ENCODE data around the gene ZNF211.

ZNF211 gene

DNA sequence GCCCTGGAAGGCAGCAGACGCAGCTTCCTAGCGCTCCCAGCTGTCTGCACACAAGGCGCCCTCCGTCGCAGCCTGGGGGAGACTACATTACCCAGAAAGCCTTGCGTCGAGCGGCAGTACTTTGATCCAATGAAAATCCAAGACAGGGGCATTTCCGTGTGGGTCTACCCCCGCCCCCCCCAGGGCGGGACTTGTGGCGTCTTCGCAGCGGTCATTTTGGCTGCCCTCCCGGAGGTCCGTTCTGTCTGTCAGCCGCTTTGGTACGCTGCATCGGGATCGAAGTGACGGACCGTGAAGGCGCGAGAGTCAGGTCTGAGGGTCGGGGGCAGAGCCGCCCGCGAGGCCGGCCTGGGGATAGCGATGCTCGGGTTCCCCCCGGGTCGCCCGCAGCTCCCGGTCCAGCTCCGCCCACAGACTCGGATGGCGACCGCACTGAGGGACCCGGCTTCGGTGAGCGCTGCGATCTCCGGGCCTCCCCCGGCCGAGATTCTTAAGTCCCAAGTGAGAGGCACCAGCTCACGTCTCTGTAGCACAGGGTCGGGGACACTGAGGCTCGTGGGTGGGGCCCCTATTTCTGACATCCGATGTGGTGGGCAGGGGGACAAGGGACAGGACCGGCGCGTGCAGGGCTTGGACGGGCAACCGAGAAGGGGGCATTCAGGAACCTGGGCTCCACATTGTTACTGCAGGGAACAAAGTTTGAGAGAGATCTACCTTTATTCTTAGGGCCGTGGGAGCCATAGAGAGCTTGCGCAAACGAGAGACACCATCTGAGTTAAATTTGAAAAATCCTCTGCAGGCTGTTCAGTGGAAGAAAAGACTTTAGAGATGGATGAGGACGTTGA lies at the start of gene ZNF211:
TSS of gene ZNF211 (plus strand) at position 182 of the 845 bp plus-strand sequence. CDS start at position 361, 179 bp downstream.
- peak; percentile 54 to 96 (median 89) for DNase-seq

DNA sequence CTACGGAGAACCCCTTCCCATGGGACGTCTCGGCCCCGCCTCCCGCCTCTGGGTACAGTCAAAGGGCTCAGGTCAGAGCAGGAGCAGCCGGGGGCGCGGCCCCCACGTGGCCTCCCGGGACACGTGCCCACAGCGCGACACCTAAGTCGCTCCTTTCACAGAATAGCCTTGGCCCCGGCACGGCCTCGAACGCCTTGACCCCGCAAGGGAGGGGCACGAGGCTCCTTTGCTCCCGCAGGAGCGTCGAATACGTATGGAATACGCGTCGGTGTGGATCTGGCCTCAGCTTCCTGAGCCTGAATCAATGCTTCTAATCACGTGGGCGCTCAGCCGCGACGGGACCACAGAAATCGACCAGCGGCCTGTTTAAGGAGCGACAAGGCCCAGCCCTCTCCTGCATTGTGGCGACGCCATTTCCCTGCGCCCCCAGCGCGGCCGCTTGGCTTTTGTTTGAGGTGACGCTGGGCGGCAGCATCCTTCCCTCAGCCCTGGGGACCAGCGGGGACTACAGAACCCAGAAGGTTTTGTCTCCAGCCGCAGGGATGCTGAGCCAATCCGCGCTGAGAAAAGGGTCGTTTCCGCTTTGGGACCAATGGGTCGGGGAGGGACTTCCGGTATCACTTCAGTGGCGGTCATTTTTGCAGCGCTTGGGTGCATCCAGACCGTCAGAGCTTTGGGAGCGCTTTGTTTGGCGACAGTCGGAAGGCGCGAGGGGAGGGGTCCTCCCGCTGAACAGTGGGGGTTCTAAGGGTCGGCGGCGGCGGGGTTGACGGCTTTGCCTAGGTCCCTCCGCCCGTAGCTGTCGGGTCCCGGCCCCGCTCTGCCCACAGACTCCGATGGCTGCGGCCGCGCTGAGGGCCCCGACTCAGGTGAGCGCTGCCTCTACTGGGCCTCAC lies 49.2 kb upstream of the ZNF211 start, which contains the start of gene ZIK1:
TSS of gene ZIK1 (plus strand) at position 625 of the 896 bp plus-strand sequence. CDS start at position 837, 212 bp downstream.
- peak; percentile 47 to 98 (median 91) for DNase-seq

GRCh38 chr19:57587529-57587928 lies 45.4 kb upstream of the ZNF211 start:
- DNase-seq: no peak

DNA sequence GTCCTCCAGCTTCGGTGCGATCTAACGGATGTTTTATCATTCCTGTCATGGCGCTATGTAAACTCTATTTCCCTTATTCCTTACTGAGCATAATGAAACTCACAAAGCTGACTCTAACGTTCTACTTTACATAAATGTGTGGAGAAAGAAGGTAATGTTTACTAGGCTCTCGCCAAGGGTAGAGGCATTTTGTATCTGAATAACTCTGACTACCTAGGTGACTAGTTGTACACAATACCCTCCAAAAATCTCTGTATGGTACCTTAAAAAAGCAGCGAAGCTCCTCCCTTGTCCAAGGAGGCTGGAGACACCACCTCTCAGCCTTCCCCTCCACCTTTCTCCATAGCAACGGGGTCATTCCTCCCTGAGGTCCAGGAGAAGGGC lies 33.6 kb upstream of the ZNF211 start:
- no peak for DNase-seq

GRCh38 chr19:57599761-57600383 lies 33.1 kb upstream of the ZNF211 start, which contains the start of gene ZNF530:
Gene ZNF530, plus strand, starts transcription at chr19:57599885. Its CDS starts 4,461 bp downstream, at chr19:57604346.
- DNase-seq: peak; percentile 25 to 97 (median 84)

GRCh38 chr19:57606931-57607330 lies 26.0 kb upstream of the ZNF211 start:
- DNase-seq: no peak

- no peak for DNase-seq
Measured at GRCh38 chr19:57611113-57611512, 21.9 kb upstream of the ZNF211 start.

GRCh38 chr19:57613941-57614743 lies 18.8 kb upstream of the ZNF211 start, which contains the start of gene ZNF134:
Gene ZNF134, plus strand, starts transcription at chr19:57614242. Its CDS starts 5,227 bp downstream, at chr19:57619469.
- peak in 55 of 56 donors; percentile 17 to 94 (median 79) for DNase-seq

- DNase-seq: no peak
Measured at GRCh38 chr19:57615346-57615745, 17.6 kb upstream of the ZNF211 start.

DNA sequence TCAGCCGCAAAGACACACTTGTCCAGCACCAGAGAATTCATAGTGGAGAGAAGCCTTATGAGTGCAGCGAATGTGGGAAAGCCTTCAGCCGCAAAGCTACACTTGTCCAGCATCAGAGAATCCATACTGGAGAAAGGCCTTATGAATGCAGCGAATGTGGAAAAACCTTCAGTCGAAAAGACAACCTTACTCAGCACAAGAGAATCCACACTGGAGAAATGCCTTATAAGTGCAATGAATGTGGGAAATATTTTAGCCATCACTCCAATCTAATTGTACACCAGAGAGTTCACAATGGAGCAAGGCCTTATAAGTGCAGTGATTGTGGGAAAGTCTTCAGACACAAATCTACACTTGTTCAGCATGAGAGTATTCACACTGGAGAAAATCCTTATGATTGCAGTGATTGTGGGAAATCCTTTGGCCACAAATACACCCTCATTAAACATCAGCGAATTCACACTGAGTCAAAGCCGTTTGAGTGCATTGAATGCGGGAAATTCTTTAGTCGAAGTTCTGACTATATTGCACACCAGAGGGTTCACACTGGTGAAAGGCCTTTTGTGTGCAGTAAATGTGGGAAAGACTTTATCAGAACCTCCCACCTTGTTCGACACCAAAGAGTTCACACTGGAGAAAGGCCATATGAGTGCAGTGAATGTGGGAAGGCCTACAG lies 12.2 kb upstream of the ZNF211 start:
- no peak for DNase-seq

DNA sequence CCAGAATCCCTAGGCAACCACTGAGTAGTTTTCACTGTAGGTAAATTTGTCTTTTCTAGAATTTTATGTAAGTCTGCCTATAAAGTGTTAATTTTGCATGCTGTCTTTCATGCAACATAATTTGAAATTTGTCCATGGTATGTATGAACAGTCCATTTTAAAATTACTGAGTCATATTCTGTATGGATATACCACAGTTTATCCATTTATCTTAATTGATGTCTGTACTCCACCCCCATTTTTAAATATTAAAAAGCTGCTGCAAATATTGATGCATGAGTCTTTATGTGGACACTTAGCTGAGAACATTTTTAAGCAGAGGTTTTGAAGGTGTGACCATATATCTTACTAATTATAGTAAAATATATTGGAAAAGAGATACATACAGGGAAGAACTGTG lies 9.9 kb upstream of the ZNF211 start:
- DNase-seq: no peak

- peak in 1 of 56 donors; percentile 12 for DNase-seq
Measured at GRCh38 chr19:57633832-57634131, 814 bp downstream of the ZNF211 start.

- no peak for DNase-seq
Measured at GRCh38 chr19:57637379-57637778, 4.4 kb downstream of the ZNF211 start.

DNA sequence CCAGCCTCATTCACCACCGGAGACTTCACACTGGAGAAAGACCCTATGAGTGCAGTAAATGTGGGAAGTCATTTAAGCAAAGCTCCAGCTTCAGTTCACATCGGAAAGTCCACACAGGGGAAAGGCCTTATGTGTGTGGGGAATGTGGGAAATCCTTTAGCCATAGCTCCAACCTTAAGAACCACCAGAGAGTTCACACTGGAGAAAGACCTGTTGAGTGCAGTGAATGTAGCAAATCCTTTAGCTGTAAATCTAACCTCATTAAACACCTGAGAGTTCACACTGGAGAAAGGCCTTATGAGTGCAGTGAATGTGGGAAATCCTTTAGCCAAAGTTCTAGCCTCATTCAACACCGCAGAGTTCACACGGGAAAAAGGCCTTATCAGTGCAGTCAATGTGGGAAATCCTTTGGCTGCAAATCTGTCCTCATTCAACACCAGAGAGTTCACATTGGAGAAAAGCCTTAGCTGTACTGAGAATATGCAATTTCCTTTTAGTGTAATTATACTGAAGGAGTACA lies 8.8 kb downstream of the ZNF211 start:
- DNase-seq: no peak

DNA sequence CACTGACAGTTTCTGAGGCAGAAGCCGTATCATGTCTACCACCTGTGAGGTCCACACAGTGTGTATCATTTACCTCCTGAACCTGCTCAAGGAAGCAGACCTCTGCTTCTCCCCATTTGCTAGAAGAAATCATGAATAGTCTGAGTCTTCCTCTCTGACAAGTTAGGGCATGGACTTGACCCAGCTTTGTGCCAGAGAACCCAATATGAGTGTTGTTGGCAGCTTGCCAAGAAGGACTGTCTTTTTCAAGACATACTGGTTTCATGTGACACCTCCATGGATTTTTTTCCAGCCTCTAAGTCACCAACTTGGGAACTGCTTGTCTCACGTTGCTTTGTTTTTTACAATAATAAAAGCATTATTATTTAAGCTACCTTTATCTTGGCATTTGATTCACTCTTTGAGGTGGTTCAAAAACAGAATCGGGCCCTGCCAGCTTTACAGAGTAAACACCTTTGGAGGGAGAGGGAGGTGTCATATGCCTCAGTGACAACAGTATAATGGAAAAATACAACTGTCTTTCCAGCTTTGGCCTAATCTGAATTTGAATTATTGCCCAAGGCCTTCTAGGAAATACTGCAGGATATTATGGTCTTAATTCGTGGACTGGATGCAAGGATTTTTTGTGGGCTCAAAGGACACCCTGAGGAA lies 9.6 kb downstream of the ZNF211 start:
- DNase-seq: peak in 1 of 56 donors; percentile 0

GRCh38 chr19:57643734-57644133 lies 10.8 kb downstream of the ZNF211 start:
- no peak for DNase-seq

GRCh38 chr19:57648331-57649003 lies 15.5 kb downstream of the ZNF211 start:
- peak in 7 of 56 donors; percentile 2 to 44 (median 7) for DNase-seq

- DNase-seq: no peak
Measured at GRCh38 chr19:57651654-57651996, 18.7 kb downstream of the ZNF211 start.

- DNase-seq: no peak
Measured at GRCh38 chr19:57653689-57654088, 20.7 kb downstream of the ZNF211 start.

All from nucleus accumbens (tissue), 56 donors.